NCI-H774 (cell line): ENCODE measurements around the gene TP53I3.
"Not testable (repeated sequence)": the region's sequence is repeated elsewhere in the genome, so short reads cannot be mapped to it uniquely, and the experiment has no call there.

ENCODE experiments used
- DNase-seq: peaks from one replicate; lab custom pipeline; 2025; lab: John Stamatoyannopoulos, UW

Gene TP53I3

GRCh38 chr2:24054366-24055010, 30.1 kb downstream of the TP53I3 start:
- no peak for DNase-seq

- DNase-seq, result no peak
Observed at GRCh38 chr2:24052951-24053350, 31.7 kb downstream of the TP53I3 start.

- DNase-seq, result no peak
Observed at GRCh38 chr2:24051833-24052232, 32.8 kb downstream of the TP53I3 start.

GRCh38 chr2:24050041-24050979, 34.3 kb downstream of the TP53I3 start:
- DNase-seq, result no peak

- DNase-seq, result peak; percentile 58
Observed at GRCh38 chr2:24049485-24050021, 35.1 kb downstream of the TP53I3 start, which contains the start of gene FKBP1B. Gene FKBP1B (plus strand): TSS chr2:24049741. CDS start chr2:24049850, 109 bp downstream.

GRCh38 chr2:24048769-24049484, 35.7 kb downstream of the TP53I3 start:
- no peak for DNase-seq

GRCh38 chr2:24047703-24048033, 37.0 kb downstream of the TP53I3 start:
- no peak for DNase-seq

GRCh38 chr2:24046930-24047702, 37.5 kb downstream of the TP53I3 start, which contains the start of gene WDCP:
Gene WDCP (minus strand): TSS chr2:24047391. CDS start chr2:24039494, 7,897 bp downstream.
- DNase-seq, result peak; percentile 95

- no peak for DNase-seq
Observed at GRCh38 chr2:24046599-24046929, 38.1 kb downstream of the TP53I3 start.

- DNase-seq, result no peak
Observed at GRCh38 chr2:24045511-24046508, 38.8 kb downstream of the TP53I3 start.

GRCh38 chr2:24043133-24043532, 41.5 kb downstream of the TP53I3 start:
- DNase-seq, result not testable (repeated sequence)

GRCh38 chr2:24040511-24040910, 44.1 kb downstream of the TP53I3 start:
- DNase-seq, result no peak

GRCh38 chr2:24038786-24039499, 45.7 kb downstream of the TP53I3 start:
- DNase-seq, result no peak
